GM21529 (cell line): ENCODE measurements around the gene ING4.

Experiments used
- ATAC-seq: cut with Tn5 transposase; IDR thresholded peaks from one replicate; pipeline ENCODE4 v1.9.1; 2021; ENCODE audit not compliant: unreplicated experiment

Gene ING4

GRCh38 chr12:6607751-6608591, 54.9 kb downstream of the ING4 start:
- peak; percentile 29 for ATAC-seq

GRCh38 chr12:6606331-6607131, 56.4 kb downstream of the ING4 start:
- ATAC-seq, result no peak

- no peak for ATAC-seq
Observed at GRCh38 chr12:6605421-6606330, 57.2 kb downstream of the ING4 start.

GRCh38 chr12:6604259-6605029, 58.5 kb downstream of the ING4 start:
- no peak for ATAC-seq

- no peak for ATAC-seq
Observed at GRCh38 chr12:6603095-6603567, 59.8 kb downstream of the ING4 start.

- ATAC-seq, result no peak
Observed at GRCh38 chr12:6602526-6602925, 60.4 kb downstream of the ING4 start.
